IPS-18c (cell line): ENCODE results near the gene RMI2.

Source experiments
- H3K4me3 ChIP-seq: 2 replicates; pipeline ENCODE4 v1.7.0; 2013; ENCODE audit warnings: low read depth, mild to moderate bottlenecking, low read length, moderate library complexity; ENCODE audit not compliant: insufficient read depth
- H3K9me3 ChIP-seq: one replicate; pipeline ENCODE4 v1.6.1; 2013; ENCODE audit warnings: mild to moderate bottlenecking, low read length, moderate library complexity; ENCODE audit not compliant: control insufficient read depth, insufficient read depth

RMI2 gene

DNA sequence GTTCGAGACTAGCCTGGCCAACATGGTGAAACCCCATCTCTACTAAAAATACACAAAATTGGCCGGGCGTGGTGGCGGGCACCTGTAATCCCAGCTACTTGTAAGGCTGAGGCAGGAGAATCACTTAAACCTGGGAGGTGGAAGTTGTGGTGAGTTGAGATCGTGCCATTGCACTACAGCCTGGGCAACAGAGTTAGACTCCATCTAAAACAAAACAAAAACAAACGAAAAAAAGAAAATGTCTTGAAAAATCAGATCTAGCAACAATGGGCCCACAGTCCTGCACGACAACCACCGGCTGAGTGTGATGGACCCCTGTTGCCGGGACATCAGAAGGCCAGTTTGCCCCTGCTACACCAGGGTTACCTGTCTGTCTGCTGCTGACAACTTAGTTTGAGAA, 3.9 kb upstream of the RMI2 start:
- Histone ChIP-seq H3K9me3 (no peaks in the 10 kb centered on the region), H3K4me3 (no peak overlapping the region)

DNA sequence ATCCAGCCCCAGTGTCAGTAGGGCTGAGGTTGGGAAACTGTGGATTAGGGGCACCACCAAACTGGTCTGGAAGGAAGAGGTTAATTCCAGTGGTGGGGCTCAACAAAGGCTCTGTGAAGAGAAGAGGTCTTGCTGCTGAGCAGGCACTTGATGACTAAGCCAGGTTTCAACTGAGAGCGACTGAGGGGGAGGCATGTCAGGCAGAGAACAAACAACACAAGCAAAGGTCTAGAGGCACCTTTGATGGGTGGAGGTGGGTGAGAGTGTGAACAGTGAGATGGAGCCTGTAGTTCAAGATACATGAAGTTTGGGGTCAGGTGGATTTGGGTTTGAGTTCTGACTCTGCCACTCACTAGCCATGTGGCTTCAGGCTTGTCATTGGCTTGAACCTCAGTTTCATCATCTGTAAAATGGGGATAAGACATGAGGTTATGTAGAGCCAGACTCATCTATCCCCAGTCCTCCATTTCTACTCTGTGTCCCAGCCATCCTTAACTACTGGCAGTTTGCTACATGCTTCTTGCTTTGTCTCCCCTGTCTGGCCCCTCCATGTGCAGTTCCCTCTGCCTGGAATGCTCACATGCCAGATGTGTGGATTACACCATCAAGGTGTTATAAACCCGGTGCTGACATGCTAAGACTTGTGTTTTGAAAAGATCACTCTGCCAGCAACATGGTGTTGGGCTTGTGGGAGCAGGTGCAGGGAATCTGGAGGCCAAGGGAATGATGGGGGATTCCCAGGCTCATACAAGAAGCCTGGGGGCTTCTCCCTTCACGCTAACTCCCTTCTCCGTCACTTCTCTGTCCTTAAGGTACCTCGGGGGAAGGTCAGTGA, 3.0 kb upstream of the RMI2 start:
- Histone ChIP-seq H3K9me3 (no peaks in the 10 kb centered on the region), H3K4me3 (no peak overlapping the region)

- H3K9me3 ChIP-seq = no peaks in the 10 kb centered on the region
- no peak overlapping the region; the same call in none of the 2 replicates for H3K4me3 ChIP-seq
These were observed 1.6 kb downstream of the RMI2 start for GRCh38 chr16:11346700-11347319.

DNA sequence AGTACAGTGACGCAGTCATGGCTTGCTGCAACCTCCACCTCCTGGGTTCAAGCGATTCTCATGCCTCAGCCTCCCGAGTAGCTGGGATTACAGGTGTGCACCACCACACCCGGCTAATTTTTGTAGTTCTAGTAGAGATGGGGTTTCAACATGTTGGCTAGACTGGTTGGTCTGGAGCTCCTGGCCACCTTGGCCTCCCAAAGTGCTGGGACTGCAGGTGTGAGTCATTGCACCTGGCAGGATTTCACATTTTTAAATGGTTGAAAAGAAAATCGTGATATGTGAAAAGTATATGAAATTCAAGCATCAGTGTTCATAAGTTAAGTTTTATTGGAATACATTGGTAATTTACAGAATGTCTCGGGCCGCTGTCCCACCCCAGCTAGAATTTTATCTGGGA, 2.6 kb downstream of the RMI2 start:
- Histone ChIP-seq H3K9me3 (no peaks in the 10 kb centered on the region), H3K4me3 (no peak overlapping the region)

DNA sequence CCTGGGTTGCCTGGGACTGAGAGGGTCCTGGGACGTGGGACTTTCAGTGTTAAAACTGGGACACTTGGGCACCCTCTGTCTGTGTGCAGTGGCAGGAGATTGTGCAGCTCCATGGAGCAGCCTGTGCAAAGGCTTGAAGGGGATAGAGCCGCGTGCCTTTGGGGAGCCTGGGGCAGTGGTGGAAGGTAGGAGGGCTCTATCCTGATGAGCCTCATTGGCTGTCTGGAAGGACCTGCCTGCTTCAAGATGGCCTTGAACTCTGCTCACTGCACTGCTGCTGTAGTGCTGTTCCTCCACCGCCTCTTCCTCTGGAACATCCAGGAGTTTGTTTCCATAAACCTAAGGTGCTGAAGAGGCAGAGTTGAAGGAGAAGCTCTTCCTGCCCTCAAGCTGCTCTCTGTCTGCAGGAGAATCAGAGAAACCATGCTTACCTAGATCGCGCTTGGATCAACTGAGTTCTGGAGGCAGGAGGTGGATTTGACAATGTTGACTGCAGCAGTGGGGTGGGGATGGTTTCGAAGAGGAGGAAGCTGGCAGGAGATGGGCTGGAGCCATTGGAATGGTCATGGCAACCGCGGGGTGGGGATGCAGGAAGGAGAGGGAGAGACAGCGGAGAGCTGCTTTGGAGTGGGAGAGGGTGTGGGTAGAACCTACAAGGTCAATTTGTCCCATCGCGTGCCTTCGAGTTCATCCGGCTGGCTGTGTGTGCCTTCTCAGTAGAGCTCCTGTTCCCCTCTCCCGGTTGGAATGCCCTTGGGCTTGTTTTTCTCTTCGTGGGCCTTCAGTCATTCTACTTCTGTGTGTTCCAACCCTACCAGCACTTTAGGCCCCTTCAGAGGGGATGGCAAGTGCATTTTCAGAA, 3.7 kb downstream of the RMI2 start:
- no peaks in the 10 kb centered on the region for H3K9me3 ChIP-seq
- H3K4me3 ChIP-seq = no peak overlapping the region

DNA sequence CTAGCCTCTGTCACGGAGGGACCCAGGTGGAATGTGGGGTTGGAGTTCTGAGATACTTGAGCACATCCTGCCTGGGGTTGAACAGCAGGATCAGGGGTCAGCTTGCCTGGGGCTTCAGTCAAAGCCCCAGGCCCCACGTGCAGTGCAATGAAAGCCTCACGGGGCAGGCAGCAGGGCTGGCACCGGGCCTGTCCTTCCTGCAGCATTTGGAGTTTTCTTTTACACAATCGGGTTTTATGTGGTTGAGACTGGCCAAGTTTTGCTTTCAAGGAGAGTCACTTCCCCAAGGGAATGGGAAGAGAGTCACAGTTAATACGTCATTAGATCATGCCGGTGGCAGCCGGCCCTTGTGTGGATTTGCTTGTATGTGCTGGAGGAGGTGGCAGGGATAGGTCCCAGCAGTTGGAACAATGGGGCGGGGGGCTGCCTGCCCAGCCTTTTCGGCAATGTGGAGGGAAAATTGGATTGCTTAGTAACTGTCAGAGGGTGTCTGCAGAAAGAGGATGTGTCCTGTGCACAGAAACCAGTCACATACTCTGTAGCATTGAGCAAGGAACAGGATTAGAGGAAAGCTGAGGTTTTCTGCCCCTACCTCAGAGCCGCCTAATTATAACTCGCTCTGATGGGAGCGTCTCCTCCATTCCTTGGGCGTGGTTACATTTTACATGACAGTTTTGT, 4.5 kb downstream of the RMI2 start:
- H3K4me3 ChIP-seq = no peak overlapping the region
- H3K9me3 ChIP-seq = no peaks in the 10 kb centered on the region

DNA sequence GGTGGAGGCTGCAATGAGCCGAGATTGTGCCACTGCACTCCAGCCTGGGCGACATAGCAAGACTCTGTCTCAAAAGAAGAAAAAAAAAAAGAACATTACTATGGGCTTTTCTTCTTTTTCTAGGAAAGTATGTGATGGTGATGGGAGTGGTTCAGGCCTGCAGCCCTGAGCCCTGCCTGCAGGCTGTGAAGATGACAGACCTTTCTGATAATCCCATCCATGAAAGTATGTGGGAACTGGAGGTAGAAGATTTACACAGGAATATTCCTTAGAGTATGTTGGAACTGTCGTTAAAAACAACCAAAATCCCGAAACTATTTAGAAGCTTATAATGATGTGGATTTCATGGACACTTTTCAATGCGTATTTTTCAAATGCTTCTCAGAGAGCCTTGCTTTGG, 5.3 kb downstream of the RMI2 start:
- Histone ChIP-seq H3K4me3 (no peak overlapping the region), H3K9me3 (no peaks in the 10 kb centered on the region)

GRCh38 chr16:11350921-11351335, 5.7 kb downstream of the RMI2 start:
- Histone ChIP-seq H3K9me3 (no peaks in the 10 kb centered on the region), H3K4me3 (no peak overlapping the region)

DNA sequence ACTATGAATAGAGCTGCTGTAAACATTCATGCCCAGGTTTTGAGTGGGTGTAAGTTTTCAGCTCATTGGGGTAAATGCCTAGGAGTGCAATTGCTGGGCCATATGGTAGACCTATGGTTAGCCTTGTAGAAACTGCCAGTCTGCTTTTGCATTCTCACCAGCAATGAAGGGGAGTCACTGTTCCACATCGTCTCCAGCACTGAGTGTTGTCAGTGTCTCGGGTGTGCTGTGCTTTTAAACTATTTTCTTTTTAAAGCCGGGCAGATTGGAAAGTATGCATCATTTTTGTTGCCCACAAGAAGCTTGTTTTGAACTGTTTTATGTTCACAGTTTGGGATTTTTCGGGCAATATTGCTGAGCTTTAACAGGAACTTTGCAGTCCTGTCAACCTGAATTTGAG, 7.9 kb downstream of the RMI2 start:
- no peak overlapping the region for H3K4me3 ChIP-seq
- H3K9me3 ChIP-seq = no peaks in the 10 kb centered on the region

DNA sequence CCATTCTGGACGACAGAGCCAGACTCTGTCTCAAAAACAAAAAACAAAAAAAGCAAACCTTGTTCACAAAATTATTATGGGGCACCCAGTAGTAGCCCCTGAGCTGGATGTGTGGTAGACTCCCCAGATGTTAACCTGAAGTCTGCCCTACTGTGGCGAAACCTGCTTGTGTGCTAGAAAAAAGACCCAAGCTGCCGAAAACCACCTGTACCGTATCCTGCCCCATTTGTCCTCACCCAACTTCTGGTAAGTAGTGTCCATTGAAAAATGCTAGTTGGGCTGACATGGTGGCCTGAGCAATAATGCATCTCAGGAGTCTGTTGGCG, 9.1 kb downstream of the RMI2 start:
- no peak overlapping the region for H3K4me3 ChIP-seq
- no peaks in the 10 kb centered on the region for H3K9me3 ChIP-seq

- Histone ChIP-seq H3K4me3 (no peak overlapping the region), H3K9me3 (no peaks in the 10 kb centered on the region)
These were observed 9.7 kb downstream of the RMI2 start for GRCh38 chr16:11354733-11355574.

GRCh38 chr16:11355862-11356261, 10.6 kb downstream of the RMI2 start:
- no peak overlapping the region for H3K4me3 ChIP-seq
- no peaks in the 10 kb centered on the region for H3K9me3 ChIP-seq

- Histone ChIP-seq H3K4me3 (no peak overlapping the region), H3K9me3 (no peaks in the 10 kb centered on the region)
These were observed 11.5 kb downstream of the RMI2 start for GRCh38 chr16:11356573-11357331.

DNA sequence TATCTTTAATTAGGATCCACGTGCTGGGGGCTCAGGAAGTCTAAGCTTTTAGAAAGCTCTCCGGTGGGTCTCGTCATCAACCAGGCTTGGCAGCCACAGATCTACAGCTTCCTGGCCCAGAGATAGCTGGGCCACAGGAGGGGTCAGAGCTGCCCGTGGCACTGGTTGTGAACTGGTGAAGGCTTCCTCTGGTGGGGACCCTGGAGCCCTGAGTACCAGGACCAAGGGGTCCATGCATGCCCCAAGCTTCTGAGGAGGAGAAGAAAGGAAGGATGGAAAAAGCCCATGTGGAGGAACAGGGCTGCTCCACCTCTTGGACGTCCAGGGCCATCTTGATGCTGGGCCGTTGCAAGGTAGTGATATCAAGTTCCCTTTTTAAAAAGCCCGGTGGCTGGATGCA, 13.3 kb downstream of the RMI2 start:
- Histone ChIP-seq H3K9me3 (no peaks in the 10 kb centered on the region), H3K4me3 (no peak overlapping the region)

DNA sequence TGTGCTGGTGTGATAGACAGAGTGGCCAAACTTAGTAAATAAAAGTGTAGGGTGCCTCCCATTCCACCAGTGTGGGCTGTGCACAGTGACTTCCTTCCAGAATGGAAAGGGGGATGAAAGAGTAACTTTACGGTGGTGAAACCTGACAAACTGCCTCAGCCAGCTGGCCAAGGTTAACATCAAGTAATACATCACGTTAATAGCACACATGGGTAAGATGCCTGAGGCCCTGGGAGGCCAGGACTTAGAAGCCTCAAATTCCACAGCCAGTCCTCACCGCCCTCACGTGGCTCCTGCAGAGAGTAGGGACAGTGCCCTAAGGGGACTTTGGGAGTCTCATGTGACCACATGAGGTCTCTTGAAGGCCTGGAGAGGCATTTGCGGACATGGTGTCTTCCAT, 14.1 kb downstream of the RMI2 start:
- Histone ChIP-seq H3K4me3 (no peak overlapping the region), H3K9me3 (no peaks in the 10 kb centered on the region)
